B cell (primary cell): Measurements from ENCODE around the gene ACSL1. TPM values are rescaled to one million over a fixed set of nuclear protein-coding genes. Genes with fewer than 3 reads are reported as not detected.
A peak's percentile ranks its signal among the peaks of the same experiment; 100 is the strongest.

ENCODE experiments used
- ATAC-seq: fragments of 200-7000 bp; cut with Tn5 transposase; one replicate; pipeline ENCODE4 v1.10.0; 2021; ENCODE audit warnings: low read depth, mild to moderate bottlenecking, moderate number of reproducible peaks, moderate library complexity
- CTCF ChIA-PET: fragments of 350-600 bp; sonication (Branson Sonifier 250); formaldehyde crosslinking; loops from one replicate; lab custom pipeline; 2021; ENCODE audit warnings: antibody characterized with exemption, inconsistent platforms; lab: Charles Lee
- POLR2A ChIA-PET: fragments of 350-600 bp; sonication (Branson Sonifier 250); formaldehyde crosslinking; loops from one replicate; lab custom pipeline; 2021; ENCODE audit warnings: antibody characterized with exemption; lab: Charles Lee
- DNase-seq: peaks from one replicate; pipeline ENCODE4 v3.0.0; 2013
- H2AFZ ChIP-seq: 2 replicates; pipeline ENCODE4 v1.6.1; 2012; ENCODE audit warnings: mild to moderate bottlenecking, low read depth, low read length; ENCODE audit not compliant: insufficient read depth, poor library complexity, severe bottlenecking
- H3K27ac ChIP-seq, 2 donors: 1 replicate in 1 of 2; 2 replicates in 1 of 2; pipeline ENCODE4 v1.5.1; 2012 to 2013; ENCODE audit warnings: low read length in 2 of 2, mild to moderate bottlenecking in 2 of 2, moderate library complexity in 1 of 2
- H3K27me3 ChIP-seq, 4 experiments: fragments of 200-600 bp in 1 of 4; sonication (generic) in 1 of 4; replicated peaks in 1 of 4; 1 replicate in 2 of 4; 2 replicates in 2 of 4; pipeline versions ENCODE4 v1.6.1 to v1.7.0; 2013 to 2016; ENCODE audit warnings: low read length in 3 of 4, mild to moderate bottlenecking in 2 of 4, mixed read lengths in 1 of 4, moderate library complexity in 1 of 4; ENCODE audit not compliant: insufficient read depth in 4 of 4, control insufficient read depth in 3 of 4; ENCODE audit errors: control extremely low read depth in 1 of 4
- H3K36me3 ChIP-seq, 2 experiments: replicated peaks in 1 of 2; 1 replicate in 1 of 2; 2 replicates in 1 of 2; pipeline versions ENCODE4 v1.6.1 to v1.7.1; 2013; ENCODE audit warnings: low read length in 1 of 2; ENCODE audit not compliant: insufficient read depth in 2 of 2, control insufficient read depth in 1 of 2; ENCODE audit errors: control extremely low read depth in 1 of 2, extremely low read depth in 1 of 2
- H3K4me1 ChIP-seq, 2 donors: fragments of 200-600 bp in 1 of 2; sonication (generic) in 1 of 2; 1 replicate in 1 of 2; 2 replicates in 1 of 2; pipeline versions ENCODE4 v1.5.1 to v1.6.1; 2013 to 2017; ENCODE audit warnings: low read length in 2 of 2; ENCODE audit not compliant: control insufficient read depth in 2 of 2, insufficient read depth in 2 of 2
- H3K4me2 ChIP-seq: replicated peaks from 2 replicates; pipeline ENCODE3; 2012; ENCODE audit warnings: mild to moderate bottlenecking, low read depth, low read length; ENCODE audit not compliant: poor library complexity, severe bottlenecking
- H3K4me3 ChIP-seq, 5 experiments: fragments of 200-600 bp in 1 of 5; sonication (generic) in 1 of 5; 1 replicate in 3 of 5; 2 replicates in 2 of 5; pipeline versions ENCODE4 v1.5.1 to v1.7.0; 2011 to 2016; ENCODE audit warnings: low read length in 4 of 5, mild to moderate bottlenecking in 4 of 5, low read depth in 2 of 5, control low read depth in 1 of 5, moderate library complexity in 1 of 5; ENCODE audit not compliant: insufficient read depth in 1 of 5; ENCODE audit errors: control extremely low read depth in 1 of 5, extremely low read depth in 1 of 5
- H3K79me2 ChIP-seq: fragments of 200-600 bp; sonication (generic); one replicate; pipeline ENCODE4 v1.6.0; 2016; ENCODE audit warnings: low read length; ENCODE audit not compliant: control insufficient read depth, insufficient read depth
- H3K9ac ChIP-seq: fragments of 200-600 bp; sonication (generic); 2 replicates; pipeline ENCODE4 v1.6.1; 2017; ENCODE audit warnings: mild to moderate bottlenecking, low read length, moderate library complexity
- H3K9me3 ChIP-seq, 3 donors: one replicate each; pipeline versions ENCODE4 v1.6.1 to v1.7.1; 2013; ENCODE audit warnings: low read length in 2 of 3; ENCODE audit not compliant: control insufficient read depth in 2 of 3, insufficient read depth in 1 of 3; ENCODE audit errors: control extremely low read depth in 1 of 3
- H4K20me1 ChIP-seq: 2 replicates; pipeline ENCODE4 v1.6.0; 2012; ENCODE audit warnings: mild to moderate bottlenecking, low read length; ENCODE audit not compliant: insufficient read depth, control insufficient read depth, poor library complexity, severe bottlenecking
- H3K27ac Mint-ChIP-seq: one replicate; pipeline ENCODE4 v1.8.0; 2021; ENCODE audit warnings: mixed read lengths
- H3K27me3 Mint-ChIP-seq: one replicate; pipeline ENCODE4 v1.8.0; 2021; ENCODE audit warnings: mixed read lengths
- H3K4me1 Mint-ChIP-seq: one replicate; pipeline ENCODE4 v1.8.0; 2021; ENCODE audit warnings: mixed read lengths
- H3K4me3 Mint-ChIP-seq: one replicate; pipeline ENCODE4 v1.8.0; 2021; ENCODE audit warnings: mixed read lengths
- H3K9me3 Mint-ChIP-seq: one replicate; pipeline ENCODE4 v1.8.0; 2022; ENCODE audit warnings: mixed read lengths; ENCODE audit not compliant: insufficient read depth
- CTCF ChIP-seq: fragments of 200-600 bp; IDR thresholded peaks from one replicate; pipeline ENCODE4 v1.8.0; 2022; ENCODE audit warnings: antibody characterized with exemption, mild to moderate bottlenecking
- EZH2 ChIP-seq: IDR thresholded peaks from 2 replicates; pipeline ENCODE4 v1.6.1; 2012; ENCODE audit warnings: borderline replicate concordance, low read depth, mild to moderate bottlenecking, moderate library complexity, low read length; ENCODE audit not compliant: insufficient read depth, poor library complexity, severe bottlenecking
- WGBS: methylation state at CpG from one replicate; pipeline ENCODE4 v1.1.5; 2013; ENCODE audit warnings: missing lambda C conversion rate; ENCODE audit not compliant: insufficient coverage; 5-methylcytosine and 5-hydroxymethylcytosine counted together
- intact Hi-C: fragments of 100-400 bp; cut with micrococcal nuclease; formaldehyde crosslinking; loops from one replicate; pipeline ENCODE4 v1.10.0; 2022
- polyA plus RNA-seq: library from polyadenylated mRNA; depleted of rRNA; stranded (reverse); fragments of >200 nt; gene quantifications from 2 replicates; pipeline ENCODE4 v1.2.3, GENCODE V29; 2012
- total RNA-seq, 2 donors: library from RNA; stranded (reverse); fragments of 120-200 nt in 1 of 2; gene quantifications; 1 replicate in 1 of 2; 2 replicates in 1 of 2; pipeline versions ENCODE4 v1.2.3 to v1.2.4, GENCODE V29; 2013 to 2022

The ACSL1 gene
- total and polyA plus RNA-seq, 2 donors (not counting 1 experiment from before 2014, with no cell fraction given), result 6.6 to 31.8 TPM

GRCh38 chr4:184854673-184855072 lies 28.9 kb upstream of the ACSL1 start:
- Mint-ChIP-seq H3K27ac (peak overlapping the region; percentile 87), H3K4me3 (peak overlapping the region; percentile 79), H3K4me1 (peaks cover 30% of the 10 kb centered on the region), H3K9me3 (no peaks in the 10 kb centered on the region), H3K27me3 (no peaks in the 10 kb centered on the region)
- Histone ChIP-seq H3K79me2 (no peaks in the 10 kb centered on the region), H3K4me3 (peak overlapping the region in 1 of 5 experiments; percentile 34), H3K27me3 (no peaks in the 10 kb centered on the region), H4K20me1 (no peaks in the 10 kb centered on the region), H3K27ac (peak overlapping the region; percentile 39 to 47), H3K4me1 (peaks cover 36 to 53% of the 10 kb centered on the region in 2 donors), H2AFZ (peak overlapping the region; percentile 36), H3K9ac (peak overlapping the region; percentile 15), H3K4me2 (peak overlapping the region; percentile 33), H3K36me3 (no peaks in the 10 kb centered on the region), H3K9me3 (no peaks in the 10 kb centered on the region)
- intact Hi-C loops, result loop anchor here (1.0 to 10.0 kb wide), 3 partner anchors 29 to 50 kb away; partner anchors contain the start of gene ACSL1
- WGBS, result 3% methylated on average over 4 of the region's 6 CpGs
- TF ChIP-seq EZH2 (no peak), CTCF (no peak)
- POLR2A ChIA-PET, result interaction anchor here (0.9 kb wide), 1 partner anchor 28 kb away, joined by 5 read pairs; no protein-coding TSS in a partner anchor
- CTCF ChIA-PET, result no interaction called here
- peak; percentile 72 for DNase-seq
- peak; percentile 56 for ATAC-seq

GRCh38 chr4:184853436-184853835 lies 27.7 kb upstream of the ACSL1 start:
- WGBS, result 88% methylated on average over 9 of the region's 9 CpGs
- H3K27ac ChIP-seq, result no peak overlapping the region
- POLR2A ChIA-PET, result no interaction called here

More at GRCh38 chr4:184853436-184853835, 27.7 kb upstream of the ACSL1 start:
- Histone ChIP-seq H3K79me2 (no peaks in the 10 kb centered on the region), H3K9ac (no peak overlapping the region), H3K9me3 (no peaks in the 10 kb centered on the region), H3K4me2 (no peak overlapping the region), H3K4me1 (peaks cover 36 to 57% of the 10 kb centered on the region in 2 donors), H3K4me3 (no peak overlapping the region), H3K36me3 (no peaks in the 10 kb centered on the region), H4K20me1 (no peaks in the 10 kb centered on the region), H3K27me3 (no peaks in the 10 kb centered on the region), H2AFZ (no peak overlapping the region)
- ATAC-seq (no peak), DNase-seq (no peak)
- H3K4me3 Mint-ChIP-seq, result no peak overlapping the region
- CTCF ChIA-PET, result interaction anchor here (1.6 kb wide), 1 partner anchor 108 kb away, joined by 3 read pairs; no protein-coding TSS in a partner anchor
- TF ChIP-seq EZH2 (no peak), CTCF (no peak)
- no peaks in the 10 kb centered on the region for H3K9me3 Mint-ChIP-seq
- H3K4me1 Mint-ChIP-seq, result peaks cover 39% of the 10 kb centered on the region
- intact Hi-C loops, result loop anchor here (5.0 to 10.0 kb wide), 2 partner anchors 36 to 51 kb away; no protein-coding TSS in a partner anchor
- no peaks in the 10 kb centered on the region for H3K27me3 Mint-ChIP-seq
- H3K27ac Mint-ChIP-seq, result peak overlapping the region; percentile 3
